Measurements from ENCODE around the gene PHYHD1. TPM values are rescaled to one million over a fixed set of nuclear protein-coding genes. Genes with fewer than 3 reads are reported as not detected.
A peak's percentile ranks its signal among the peaks of the same experiment; 100 is the strongest.
"Not testable (repeated sequence)": the region's sequence is repeated elsewhere in the genome, so short reads cannot be mapped to it uniquely, and the experiment has no call there.

The PHYHD1 gene
- total RNA-seq, 4 donors from 2014 or later, result 10.1 to 65.3 (median 39.4) TPM

DNA sequence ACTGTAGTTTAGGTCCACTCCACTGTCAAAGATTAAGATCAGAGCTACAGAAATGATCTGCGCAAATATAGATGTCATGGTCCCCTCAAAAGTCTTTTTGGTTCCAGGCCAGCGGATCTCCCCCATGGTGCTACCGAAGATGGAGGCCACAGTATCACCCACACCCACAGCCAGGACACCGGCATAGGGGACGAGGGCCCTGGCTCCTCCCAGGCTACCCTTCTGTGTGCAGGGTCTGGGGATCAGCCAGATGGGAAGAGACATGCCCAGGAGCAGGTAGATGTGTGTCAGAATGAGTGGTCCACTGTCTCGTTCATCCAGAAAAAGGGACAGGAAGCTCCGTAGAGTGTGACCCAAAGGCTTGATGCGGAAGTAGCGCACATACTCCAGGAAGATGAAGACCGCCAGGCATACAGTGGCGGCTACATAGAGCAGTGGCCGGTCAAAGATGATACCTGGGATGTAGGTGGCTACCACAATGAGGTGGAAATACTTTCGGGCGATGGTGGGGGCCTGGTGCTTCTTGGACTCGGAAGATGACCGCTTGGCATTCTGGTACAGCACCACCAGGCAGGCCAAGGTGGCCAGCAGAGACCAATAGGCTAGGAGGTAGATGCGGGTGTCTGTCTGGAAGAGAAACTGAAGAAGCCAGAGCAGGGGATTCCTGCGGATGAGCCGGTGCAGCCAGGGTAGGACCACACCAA lies 25.2 kb downstream of the PHYHD1 start:
- Histone ChIP-seq H3K9me3 (no peaks in the 10 kb centered on the region), H3K4me3 (replicated peaks in 1 of 3) (no peak overlapping the region), H3K4me1 (peaks cover 11 to 27% of the 10 kb centered on the region in 2 donors), H3K27ac (no peak overlapping the region), H3K27me3 (no peaks in the 10 kb centered on the region), H3K36me3 (no peaks in the 10 kb centered on the region)
- TF ChIP-seq, protein P1, sequence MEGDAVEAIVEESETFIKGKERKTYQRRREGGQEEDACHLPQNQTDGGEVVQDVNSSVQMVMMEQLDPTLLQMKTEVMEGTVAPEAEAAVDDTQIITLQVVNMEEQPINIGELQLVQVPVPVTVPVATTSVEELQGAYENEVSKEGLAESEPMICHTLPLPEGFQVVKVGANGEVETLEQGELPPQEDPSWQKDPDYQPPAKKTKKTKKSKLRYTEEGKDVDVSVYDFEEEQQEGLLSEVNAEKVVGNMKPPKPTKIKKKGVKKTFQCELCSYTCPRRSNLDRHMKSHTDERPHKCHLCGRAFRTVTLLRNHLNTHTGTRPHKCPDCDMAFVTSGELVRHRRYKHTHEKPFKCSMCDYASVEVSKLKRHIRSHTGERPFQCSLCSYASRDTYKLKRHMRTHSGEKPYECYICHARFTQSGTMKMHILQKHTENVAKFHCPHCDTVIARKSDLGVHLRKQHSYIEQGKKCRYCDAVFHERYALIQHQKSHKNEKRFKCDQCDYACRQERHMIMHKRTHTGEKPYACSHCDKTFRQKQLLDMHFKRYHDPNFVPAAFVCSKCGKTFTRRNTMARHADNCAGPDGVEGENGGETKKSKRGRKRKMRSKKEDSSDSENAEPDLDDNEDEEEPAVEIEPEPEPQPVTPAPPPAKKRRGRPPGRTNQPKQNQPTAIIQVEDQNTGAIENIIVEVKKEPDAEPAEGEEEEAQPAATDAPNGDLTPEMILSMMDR (IDR thresholded peaks at IDR 0.05), result no peak
- no peak for TF ChIP-seq POLR2A (IDR thresholded peaks at IDR 0.05)
- 93 to 97% methylated on average over 17 to 19 of the region's 19 CpGs for WGBS, 2 donors
- intact Hi-C loops (cut with DNase I), result no loop called here
- DNase-seq, result no peak

DNA sequence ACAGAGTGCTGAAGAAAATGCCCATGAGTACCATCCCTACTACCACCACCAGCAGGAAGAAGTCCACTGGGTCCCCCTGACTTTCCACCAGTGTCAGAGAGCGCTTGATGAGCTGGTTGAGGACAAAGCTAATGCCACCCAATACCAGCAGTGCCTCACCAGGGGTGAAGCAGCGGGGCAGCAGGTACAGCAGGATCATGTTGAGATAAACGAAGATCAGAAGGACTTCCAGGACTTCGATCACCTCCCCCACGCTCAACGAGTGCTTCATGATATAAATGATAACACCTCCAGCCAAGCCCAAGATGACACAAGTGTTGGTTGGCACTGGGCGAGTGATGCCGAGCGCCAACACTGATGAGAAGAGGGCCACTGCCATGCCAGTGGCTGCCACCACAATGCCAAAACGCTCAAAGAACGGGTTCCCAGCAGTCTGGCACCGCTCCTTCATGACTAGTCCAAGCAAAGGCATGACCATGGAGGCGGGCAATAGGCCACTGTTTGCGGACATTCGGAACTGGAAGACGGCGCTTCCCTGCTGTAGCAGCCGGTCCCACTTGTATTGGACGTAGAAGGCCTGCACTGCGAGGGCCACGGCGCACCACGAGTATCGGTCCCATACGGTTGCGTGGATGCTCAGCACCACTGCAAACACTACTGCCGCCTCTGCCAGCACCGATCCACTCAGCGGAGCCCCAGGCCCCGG lies 25.9 kb downstream of the PHYHD1 start:
- 29 to 68% methylated on average over 10 to 23 of the region's 30 CpGs for WGBS, 2 donors
- peak overlapping the region; percentile 57 to 78 (median 69) for H3K4me3 ChIP-seq (replicated peaks in 1 of 3)
- TF ChIP-seq, protein P1 (IDR thresholded peaks at IDR 0.05), result no peak
- TF ChIP-seq POLR2A (IDR thresholded peaks at IDR 0.05), result no peak
- no peaks in the 10 kb centered on the region for H3K27me3 ChIP-seq
- H3K27ac ChIP-seq, result peak overlapping the region; percentile 51 to 90 (median 84)
- peak; percentile 40 to 45 for DNase-seq
- H3K9me3 ChIP-seq, result no peaks in the 10 kb centered on the region
- no peaks in the 10 kb centered on the region for H3K36me3 ChIP-seq
- intact Hi-C loops (cut with DNase I), result no loop called here
- H3K4me1 ChIP-seq, result peaks cover 11 to 20% of the 10 kb centered on the region in 2 donors

DNA sequence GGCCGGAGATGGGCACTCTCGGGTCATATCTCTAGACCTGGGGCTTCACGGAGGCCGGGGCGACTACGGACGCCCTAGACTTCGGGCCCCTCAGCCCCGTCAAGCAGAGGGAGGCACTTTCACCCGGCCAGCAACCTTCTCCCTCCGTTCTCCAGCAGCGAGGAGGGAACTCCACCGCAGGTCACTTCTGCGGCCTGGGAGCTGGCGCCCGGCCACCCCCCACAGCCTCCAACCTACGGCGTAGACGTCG lies 26.4 kb downstream of the PHYHD1 start:
- Histone ChIP-seq H3K4me1 (peaks cover 11 to 19% of the 10 kb centered on the region in 2 donors), H3K27me3 (no peaks in the 10 kb centered on the region), H3K9me3 (no peaks in the 10 kb centered on the region), H3K4me3 (replicated peaks in 1 of 3) (peak overlapping the region; percentile 57 to 78 (median 69)), H3K27ac (peak overlapping the region; percentile 51 to 90 (median 84)), H3K36me3 (no peaks in the 10 kb centered on the region)
- WGBS, 2 donors, result 0% methylated on average over 4 to 13 of the region's 20 CpGs
- TF ChIP-seq, protein P1 (IDR thresholded peaks at IDR 0.05), result no peak
- TF ChIP-seq POLR2A (IDR thresholded peaks at IDR 0.05), result no peak
- intact Hi-C loops (cut with DNase I), result no loop called here
- DNase-seq, result no peak

DNA sequence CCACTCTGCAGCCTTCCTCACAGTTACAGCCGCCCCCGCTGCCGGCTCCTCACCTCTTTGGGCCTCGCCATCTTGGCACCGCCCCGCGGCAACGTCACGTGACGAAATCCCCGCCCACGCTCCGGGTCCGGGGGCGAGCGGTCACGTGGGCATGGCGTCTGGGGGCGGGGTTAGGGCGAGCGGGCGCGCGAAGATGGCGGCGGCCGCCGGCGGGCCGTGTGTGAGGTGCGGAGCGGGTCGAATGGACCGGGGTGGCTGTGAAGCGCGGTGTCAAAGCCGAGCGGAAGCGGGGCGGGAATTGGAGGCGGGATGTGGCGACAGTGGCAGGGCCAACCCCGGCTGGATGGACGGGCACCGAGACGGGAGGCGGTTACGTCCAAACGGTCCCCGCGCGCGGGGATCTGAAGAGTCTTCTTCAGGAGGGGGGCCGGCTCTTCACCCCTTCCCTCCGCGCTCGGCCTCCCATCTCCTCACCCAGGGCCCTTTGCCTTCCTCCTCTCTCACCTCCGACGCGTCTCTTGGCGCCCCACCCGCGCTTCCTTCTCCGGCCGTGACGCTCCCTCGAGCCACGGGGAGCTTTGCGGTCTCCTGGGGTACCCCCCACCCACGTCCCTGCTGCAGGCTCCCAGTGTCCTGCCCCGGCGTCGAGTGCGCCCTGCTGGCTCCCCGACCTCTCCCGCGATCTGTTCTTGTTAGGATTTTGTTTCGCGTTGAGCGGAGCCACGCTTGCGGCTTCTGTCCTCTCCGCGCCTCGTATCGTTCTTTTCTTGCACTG lies 26.9 kb downstream of the PHYHD1 start, which contains the start of the genes DOLK and NUP188:
Gene DOLK, minus strand, starts transcription at position 77 of the 775 bp plus-strand sequence. CDS start 300 bp downstream, outside the sequence.
Gene NUP188, plus strand, starts transcription at position 173 of the 775 bp plus-strand sequence. Its CDS starts 21 bp downstream, at position 194.
- Histone ChIP-seq H3K4me1 (peaks cover 11 to 19% of the 10 kb centered on the region in 2 donors), H3K27me3 (no peaks in the 10 kb centered on the region), H3K9me3 (no peaks in the 10 kb centered on the region), H3K4me3 (replicated peaks in 1 of 3) (peak within 1 kb of the TSS; percentile 57 to 78 (median 69)), H3K27ac (peak within 1 kb of the TSS; percentile 57 to 90 (median 84)), H3K36me3 (no peaks in the 10 kb centered on the region)
- intact Hi-C loops (cut with DNase I), result no loop called here
- TF ChIP-seq, protein P1 (IDR thresholded peaks at IDR 0.05), result no peak
- TF ChIP-seq POLR2A (IDR thresholded peaks at IDR 0.05), result peak; percentile 68 to 97
- DNase-seq, result peak; percentile 95 to 96
- WGBS, 2 donors, result 1% methylated on average over 28 to 57 of the region's 86 CpGs

GRCh38 chr9:128961403-128961802 lies 40.6 kb downstream of the PHYHD1 start:
- H3K36me3 ChIP-seq, result peaks cover 21 to 42% of the 10 kb centered on the region in 2 donors
- H3K27me3 ChIP-seq; H3K27ac ChIP-seq; H3K4me1 ChIP-seq; H3K4me3 ChIP-seq (replicated peaks in 1 of 3); DNase-seq; H3K9me3 ChIP-seq; intact Hi-C loops (cut with DNase I): not testable (repeated sequence)
- WGBS, 2 donors, result 93 to 98% methylated on average over 9 of the region's 9 CpGs

Measured in thyroid gland (tissue), 4 donors.